HG03060 (cell line): Measurements from ENCODE around the gene FBXW7.

ENCODE experiments used
- ATAC-seq: cut with Tn5 transposase; IDR thresholded peaks from one replicate; pipeline ENCODE4 v1.9.1; 2021; ENCODE audit warnings: low read depth, moderate number of reproducible peaks; ENCODE audit not compliant: unreplicated experiment

FBXW7 gene

GRCh38 chr4:152299553-152299952 lies 236.3 kb downstream of the FBXW7 start:
- no peak for ATAC-seq

- ATAC-seq: no peak
These were observed 239.5 kb downstream of the FBXW7 start for GRCh38 chr4:152296386-152296785.

- ATAC-seq: no peak
These were observed 241.1 kb downstream of the FBXW7 start for GRCh38 chr4:152294765-152295164.

GRCh38 chr4:152294331-152294730 lies 241.6 kb downstream of the FBXW7 start:
- no peak for ATAC-seq

GRCh38 chr4:152293527-152293926 lies 242.4 kb downstream of the FBXW7 start:
- no peak for ATAC-seq

GRCh38 chr4:152290366-152290921 lies 245.4 kb downstream of the FBXW7 start:
- ATAC-seq: no peak

DNA sequence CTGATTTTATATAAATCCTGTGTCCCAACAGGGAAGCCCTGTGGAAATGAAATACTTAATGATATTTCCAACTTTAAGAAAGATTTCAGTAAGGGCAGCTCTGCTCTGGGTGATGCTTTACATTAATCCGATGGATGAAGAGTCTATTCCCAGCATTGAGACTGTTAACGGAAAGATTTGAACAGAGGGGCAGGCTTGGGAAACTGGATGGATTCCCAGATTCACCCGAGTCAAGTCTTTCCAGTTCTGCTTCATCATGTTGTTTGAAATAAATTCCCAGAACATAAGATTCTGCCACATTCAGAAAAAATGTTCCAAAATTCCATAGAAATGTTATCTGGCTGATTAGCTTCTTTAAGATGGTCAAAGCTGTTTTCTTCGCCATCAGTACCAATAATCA lies 246.0 kb downstream of the FBXW7 start:
- no peak for ATAC-seq

GRCh38 chr4:152289541-152289940 lies 246.4 kb downstream of the FBXW7 start:
- no peak for ATAC-seq

DNA sequence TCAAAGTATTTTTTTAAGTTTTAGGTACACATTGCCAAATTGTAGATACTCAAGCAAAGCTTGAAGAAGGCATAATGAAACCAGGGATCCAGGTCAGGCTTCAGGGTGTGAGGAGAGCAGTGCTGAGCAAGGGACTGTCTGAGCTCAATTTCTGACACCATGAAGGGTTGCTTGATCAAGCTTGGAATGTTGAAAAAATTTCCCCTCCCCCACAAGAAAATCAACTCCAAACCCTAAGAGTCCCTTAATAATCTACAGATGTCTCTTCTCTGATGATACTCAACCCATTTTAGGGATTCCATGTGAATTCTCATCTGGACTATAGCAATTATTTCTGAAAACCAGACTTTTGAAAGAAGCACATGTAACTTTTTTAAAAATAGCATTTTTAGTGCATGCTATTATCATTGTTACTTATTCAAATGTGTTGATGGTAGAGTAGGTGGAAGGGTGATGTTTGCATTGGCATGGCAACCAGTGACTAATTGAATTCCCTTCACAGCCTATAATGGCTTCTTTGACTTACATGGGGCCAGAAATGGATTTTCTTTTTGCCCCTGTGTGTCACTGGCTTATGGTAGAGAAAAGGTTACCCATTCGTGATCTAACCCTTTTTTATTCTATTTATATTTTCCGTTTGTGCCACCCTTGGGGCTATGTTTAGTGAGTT lies 252.0 kb downstream of the FBXW7 start:
- ATAC-seq: no peak

DNA sequence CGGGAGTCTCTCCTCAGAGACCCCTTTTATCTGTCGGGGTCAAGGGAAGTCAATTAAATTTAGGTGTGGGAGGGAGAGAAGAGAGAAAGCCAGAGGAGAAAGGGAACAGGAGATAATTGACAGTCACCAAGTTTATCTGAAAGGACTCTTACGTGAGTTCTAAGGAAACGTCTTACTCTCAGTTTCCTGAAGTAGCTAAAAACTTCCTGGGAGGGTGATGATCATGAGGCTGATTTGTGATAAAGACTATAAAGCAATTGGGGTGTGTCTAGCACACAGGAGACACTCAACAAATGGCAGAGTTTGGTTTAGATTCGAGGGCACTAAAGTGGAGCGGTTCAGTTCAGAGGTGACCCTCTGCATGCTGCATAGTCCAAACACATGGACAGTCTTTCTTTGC lies 254.1 kb downstream of the FBXW7 start:
- ATAC-seq: no peak

- no peak for ATAC-seq
These were observed 254.7 kb downstream of the FBXW7 start for GRCh38 chr4:152281211-152281610.

- ATAC-seq: no peak
These were observed 256.7 kb downstream of the FBXW7 start for GRCh38 chr4:152279234-152279566.

GRCh38 chr4:152278505-152279233 lies 257.2 kb downstream of the FBXW7 start:
- ATAC-seq: peak; percentile 78

- ATAC-seq: no peak
These were observed 257.8 kb downstream of the FBXW7 start for GRCh38 chr4:152278172-152278504.

DNA sequence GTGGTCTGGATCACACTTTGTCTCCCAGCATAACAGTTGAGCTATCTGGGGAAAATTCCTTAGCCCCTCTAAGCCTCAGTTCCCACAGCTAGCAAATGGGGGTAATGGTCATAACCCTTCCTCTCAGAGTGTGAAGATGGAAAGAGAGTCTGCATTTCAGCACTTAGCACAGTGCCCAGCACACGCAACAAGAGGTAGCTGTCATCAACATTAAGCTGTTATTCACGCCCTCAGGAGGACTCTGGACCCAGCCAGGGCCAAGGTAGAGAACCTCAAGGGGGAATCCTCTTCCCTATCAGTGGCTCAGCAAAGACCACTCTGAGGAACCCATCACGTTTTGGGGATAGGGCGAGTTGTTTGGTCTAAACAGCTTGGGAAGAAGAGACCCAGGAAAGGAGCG lies 258.6 kb downstream of the FBXW7 start:
- ATAC-seq: no peak

DNA sequence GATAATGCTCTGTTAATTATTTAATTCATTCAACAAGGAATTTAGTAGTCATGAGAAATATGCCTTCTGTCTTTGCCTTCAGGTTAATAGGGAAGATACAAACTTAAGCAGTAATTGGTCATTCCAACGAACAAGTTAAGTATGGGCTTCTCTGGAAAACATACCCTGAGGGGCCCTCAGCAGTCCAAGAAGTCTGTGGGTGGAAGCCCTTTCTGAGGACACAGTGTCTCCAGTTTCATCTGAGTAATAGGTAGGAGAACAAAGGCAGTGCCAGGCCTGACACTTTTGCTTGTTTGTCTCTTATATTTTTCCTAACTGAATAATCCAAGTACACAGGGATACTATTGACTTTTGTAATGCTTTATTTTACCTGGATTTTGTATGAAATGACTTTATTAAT lies 262.5 kb downstream of the FBXW7 start:
- no peak for ATAC-seq
